Measurements from ENCODE around the gene PSMA6.
"Not testable (repeated sequence)": the region's sequence is repeated elsewhere in the genome, so short reads cannot be mapped to it uniquely, and the experiment has no call there.

Gene PSMA6

DNA sequence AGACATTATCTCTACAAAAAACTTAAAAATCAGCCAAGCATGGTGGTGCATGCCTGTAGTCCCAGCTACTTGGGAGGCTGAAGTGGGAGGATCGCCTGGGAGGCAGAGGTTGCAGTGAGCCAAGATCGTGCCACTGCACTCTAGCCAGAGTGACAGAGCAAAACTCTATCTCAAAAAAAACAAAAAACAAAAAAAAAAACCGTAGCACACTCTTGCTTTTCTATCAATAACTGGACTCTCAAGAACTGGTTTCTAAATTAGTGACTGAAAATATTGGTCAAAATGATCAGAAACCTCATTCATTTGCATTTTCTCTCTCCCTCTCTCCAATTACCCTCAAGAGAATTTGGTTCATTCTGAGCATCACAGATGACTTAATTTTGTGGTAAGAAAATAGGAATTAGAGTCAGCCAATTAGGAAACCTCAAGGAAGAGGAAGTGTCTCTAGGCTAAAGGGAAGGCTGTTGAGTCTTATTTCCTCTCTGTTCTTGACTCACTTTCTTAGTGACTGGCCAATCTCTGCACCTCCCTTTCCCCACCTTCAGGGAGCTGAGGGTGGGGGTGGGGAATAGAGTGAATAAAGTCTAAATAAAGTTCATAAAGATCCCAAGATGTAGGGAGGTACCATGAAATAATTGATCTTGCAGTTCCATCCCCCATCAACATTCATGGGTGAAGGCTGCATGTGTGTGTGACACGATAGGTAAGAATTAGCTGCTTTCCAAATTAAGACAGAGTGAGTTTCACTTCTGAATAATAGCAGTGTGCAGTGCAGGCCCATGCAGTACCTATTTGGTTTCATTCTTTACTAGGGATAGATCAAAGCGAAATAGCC lies 6.8 kb upstream of the PSMA6 start:
- DNase-seq (ENCODE audit: low read depth in 2 of 2): no peak

DNA sequence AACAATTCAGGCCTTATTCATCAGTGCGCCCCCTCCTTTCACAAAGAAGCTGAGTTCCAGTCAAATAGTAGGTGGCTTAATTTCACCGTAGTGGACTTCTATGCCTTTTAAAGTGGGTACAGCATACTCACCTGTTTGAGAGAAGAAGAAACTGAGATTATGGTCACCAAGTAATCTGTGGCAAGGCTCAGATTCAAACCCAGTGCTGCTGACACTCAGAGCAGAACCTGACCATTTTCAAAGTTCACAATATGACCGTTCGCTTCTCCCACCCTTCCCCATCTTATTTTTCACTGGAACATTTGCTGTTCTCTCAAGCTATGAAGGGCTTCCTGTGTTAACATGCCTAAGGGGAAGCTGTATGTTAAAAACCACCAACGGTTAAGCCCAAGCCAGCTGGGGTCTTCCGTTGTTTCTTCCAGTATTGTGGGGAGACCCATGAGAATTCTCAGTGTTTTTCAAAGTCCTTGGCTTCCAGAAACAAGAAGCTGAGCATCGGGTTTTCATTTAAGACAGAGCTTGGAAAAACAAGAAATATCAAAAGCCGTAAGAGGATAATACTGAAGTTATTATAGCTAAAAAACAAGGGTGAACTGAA lies 6.1 kb upstream of the PSMA6 start:
- no peak for DNase-seq (ENCODE audit: low read depth in 2 of 2)

DNA sequence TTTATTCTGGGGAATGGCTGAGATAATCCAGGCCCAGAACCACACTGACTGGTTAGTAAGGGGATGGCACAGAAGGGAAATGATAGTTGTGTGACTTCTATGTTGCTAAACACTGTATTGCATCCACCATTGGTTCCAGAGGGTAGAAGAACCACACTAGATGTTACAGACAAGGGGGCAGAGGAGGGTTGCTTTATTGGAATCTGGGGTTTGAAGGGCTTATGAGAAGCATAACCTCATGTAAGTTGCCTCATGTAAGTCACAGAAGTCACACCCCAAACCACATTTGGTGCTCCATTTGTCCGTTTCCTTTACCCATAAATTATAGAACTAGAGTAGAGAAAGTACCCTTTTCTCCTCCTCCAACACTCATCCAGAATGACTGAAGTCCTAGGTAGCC lies 5.5 kb upstream of the PSMA6 start:
- DNase-seq (ENCODE audit: low read depth in 2 of 2): no peak

DNA sequence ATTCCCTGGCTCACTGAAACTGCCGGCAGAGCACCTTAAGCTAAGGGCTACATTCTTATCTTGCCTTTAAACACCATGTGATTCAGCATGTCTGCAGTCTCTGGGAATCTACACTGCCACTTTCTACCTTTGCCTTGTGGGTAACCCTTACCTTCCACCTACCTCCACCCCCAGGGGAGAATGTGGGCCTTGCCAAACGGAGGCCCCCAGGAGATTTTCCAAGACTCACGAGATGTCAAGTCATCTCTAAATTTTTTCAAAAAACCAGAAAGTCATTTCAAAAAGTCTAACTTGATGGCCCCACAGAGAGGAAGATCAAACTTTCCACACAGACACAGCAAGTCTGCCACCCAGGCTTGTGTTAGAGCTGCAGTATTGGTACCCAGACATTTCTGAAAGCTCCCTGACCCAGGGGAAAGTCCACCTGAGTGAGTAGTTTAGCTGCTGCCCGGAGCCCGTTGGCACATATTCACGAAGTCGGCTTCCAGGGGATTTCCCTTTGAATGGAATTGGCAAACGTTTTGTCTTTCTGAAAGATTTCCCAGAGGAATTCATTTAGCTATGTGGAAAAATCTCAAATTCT lies 4.7 kb upstream of the PSMA6 start:
- no peak for DNase-seq (ENCODE audit: low read depth in 2 of 2)

DNA sequence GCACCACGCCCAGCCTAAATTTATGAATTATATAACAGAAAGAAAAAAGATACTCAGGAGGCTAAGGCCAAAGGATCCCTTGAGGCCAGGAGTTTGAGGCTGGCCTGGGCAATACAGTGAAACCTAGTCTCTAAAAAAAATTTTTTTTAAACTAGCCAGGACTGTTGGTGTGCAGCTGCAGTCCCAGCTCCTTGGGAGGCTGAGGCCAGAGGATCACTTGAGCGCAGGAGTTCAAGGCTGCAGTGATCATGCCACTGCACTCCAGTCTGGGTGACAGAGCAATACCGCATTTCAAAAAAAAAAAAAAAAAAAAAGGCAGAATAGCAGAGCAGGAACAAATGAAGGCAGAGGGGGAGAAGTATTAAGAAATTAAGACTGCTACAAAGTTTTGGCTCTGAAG lies 2.6 kb upstream of the PSMA6 start:
- DNase-seq (ENCODE audit: low read depth in 2 of 2): no peak

DNA sequence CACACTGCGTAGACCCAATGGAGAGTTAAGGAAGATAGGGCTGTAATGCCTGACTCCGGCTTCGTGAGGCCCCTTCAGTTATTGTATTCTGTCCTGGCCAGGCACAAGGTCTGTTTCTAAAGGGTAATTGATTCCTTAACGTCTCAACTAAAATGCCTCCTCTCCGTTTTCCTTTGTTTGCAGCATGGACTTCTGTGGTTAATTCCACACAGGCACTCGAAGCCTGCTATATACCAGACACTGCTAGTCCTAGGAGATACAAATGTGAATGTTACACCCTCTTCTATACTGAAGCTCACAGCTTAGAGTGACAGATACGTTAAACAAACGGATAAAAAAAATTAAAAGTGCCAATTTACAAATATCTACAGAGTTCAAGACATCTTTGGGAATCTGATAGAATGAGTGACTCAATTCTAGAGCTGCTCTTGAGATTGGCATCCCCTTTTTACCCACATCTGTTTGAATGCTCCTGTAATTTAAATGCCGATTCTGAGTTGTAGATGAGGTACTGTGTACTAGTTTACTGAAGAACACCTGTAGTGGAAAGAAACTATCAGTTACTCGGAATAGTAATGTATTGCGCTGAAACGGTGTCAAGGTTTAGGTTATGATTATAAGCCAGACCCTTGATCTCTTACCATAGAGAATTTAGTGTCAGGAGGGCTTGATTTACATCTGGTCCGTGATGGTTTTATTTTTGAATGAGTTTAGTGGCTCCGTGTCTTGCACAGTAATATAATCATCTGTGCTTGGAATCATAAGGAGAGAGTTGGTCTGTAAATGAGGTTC lies 784 bp downstream of the PSMA6 start:
- no peak for DNase-seq (ENCODE audit: low read depth in 2 of 2)

DNA sequence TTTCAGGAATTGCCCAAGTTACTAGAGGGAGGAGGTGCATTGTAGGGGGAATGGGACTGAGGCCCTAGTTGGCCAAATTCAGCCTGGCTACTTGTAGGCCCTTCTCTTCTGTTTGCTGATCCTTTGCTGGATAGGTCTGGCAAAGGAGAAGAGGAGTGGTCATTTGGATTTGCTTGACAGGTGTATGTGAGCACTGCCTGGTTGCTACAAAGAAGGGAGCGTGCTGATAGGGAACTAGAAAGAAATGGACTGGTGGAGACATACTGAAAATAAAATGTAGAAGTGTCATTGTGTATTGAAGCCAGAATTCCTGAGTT lies 3.6 kb downstream of the PSMA6 start:
- DNase-seq (ENCODE audit: low read depth in 2 of 2): no peak

DNA sequence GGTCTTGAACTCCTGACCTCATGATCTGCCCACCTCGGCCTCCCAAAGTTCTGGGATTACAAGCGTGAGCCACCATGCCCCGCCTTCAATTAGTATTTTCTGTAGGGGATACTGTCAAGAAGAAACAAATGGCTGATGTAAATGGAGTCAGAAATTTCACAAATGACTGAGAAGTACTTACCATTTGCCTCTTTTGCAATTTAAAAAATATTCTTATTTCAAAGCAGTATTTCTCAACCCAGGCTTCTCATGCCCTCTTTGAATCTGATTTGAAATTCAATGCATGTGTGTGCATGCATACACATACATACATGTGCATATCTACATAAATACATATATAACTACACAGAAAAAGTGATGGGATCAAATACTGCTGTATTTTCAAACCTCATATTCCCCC lies 4.4 kb downstream of the PSMA6 start:
- DNase-seq (ENCODE audit: low read depth in 2 of 2): no peak

DNA sequence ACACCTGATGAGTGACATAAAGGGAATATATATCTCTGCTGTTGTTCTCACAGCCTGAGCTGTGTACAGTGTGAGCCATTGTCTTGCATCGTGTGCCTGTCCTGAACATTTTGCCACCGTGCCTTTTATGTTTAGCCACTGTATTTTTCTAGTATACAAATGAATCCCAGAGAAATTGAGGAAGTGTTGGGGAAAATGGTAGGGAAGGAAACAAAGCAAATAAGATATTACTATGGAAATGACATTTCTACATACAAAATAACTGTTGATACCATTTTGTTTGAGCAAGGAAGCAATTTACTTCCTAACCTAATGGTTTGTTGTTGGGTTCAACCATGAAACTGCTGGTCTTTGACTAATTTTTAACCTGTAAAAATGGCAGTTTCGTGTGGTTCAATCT lies 5.5 kb downstream of the PSMA6 start:
- DNase-seq (ENCODE audit: low read depth in 2 of 2): no peak

DNA sequence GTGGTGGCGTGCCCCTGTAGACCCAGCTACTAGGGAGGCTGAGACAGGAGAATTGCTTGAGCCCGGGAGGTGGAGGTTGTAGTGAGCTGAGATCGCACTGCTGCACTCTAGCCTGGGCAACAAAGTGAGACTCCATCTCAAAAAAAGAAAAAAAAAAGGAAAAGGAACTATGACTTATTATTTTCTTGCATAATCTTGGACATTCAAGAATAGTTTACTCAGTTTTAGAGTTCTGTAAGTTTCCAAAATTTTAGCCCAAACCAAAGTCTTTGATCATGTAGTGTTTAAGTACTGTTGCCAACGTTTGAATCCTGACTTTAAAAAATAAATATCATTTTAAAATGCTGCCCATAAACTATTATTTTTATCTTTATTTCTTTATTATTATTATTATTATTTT lies 6.2 kb downstream of the PSMA6 start:
- DNase-seq (ENCODE audit: low read depth in 2 of 2): no peak

DNA sequence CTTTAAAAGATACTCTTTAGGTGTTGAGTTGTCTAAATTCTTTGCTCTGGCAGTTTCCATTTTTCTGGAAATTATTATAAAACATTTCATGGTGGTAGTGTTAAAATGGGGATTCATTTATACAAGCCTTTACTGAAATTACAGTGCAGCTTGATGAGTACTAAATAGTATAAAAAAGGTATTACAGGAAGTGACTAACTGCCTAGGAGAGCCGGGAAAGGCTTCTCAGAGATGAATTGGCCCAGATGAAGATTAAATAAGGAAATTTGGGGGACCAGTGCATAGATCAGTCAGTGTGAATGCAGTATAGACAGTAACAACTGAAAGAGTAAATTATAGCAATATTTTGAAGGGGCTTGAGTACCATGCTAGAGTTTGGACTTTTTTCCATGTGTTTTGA lies 7.5 kb downstream of the PSMA6 start:
- DNase-seq (ENCODE audit: low read depth in 2 of 2): no peak

DNA sequence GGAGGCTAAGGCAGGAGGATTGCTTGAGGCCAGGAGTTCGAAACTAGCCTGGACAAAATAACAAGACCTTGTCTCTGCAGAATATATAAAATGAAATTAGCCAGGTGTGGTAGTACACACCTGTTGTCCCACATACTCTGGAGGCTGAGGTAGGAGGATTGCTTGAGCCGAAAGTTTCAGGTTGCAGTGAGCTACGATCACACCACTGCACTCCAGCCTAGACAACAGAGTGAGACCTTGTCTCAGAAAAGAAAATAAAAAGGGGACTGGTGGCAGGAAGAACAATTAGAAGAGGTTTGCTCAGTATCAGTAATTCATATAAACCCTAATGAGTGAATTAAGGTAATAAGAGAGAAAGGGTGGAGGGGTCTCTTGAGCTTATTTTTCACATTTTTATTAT lies 8.0 kb downstream of the PSMA6 start:
- DNase-seq (ENCODE audit: low read depth in 2 of 2): no peak

DNA sequence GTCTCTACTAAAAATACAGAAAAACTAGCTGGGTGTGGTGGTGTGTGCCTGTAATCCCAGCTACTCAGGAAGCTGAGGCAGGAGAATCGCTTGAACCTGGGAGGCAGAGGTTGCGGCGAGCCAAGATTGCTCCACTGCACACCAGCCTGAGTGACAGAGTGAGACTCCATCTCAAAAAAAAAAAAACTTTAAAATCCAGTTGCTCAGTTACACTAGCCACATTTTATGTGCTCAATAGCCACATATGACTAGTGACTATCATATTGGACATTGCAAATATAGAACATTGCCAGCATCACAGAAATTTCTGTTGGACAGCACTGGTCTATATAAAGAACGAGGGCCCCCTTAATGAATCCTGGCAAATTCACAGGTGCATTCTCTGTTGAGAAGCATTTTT lies 9.2 kb downstream of the PSMA6 start:
- not testable (repeated sequence) for DNase-seq (ENCODE audit: low read depth in 2 of 2)

DNA sequence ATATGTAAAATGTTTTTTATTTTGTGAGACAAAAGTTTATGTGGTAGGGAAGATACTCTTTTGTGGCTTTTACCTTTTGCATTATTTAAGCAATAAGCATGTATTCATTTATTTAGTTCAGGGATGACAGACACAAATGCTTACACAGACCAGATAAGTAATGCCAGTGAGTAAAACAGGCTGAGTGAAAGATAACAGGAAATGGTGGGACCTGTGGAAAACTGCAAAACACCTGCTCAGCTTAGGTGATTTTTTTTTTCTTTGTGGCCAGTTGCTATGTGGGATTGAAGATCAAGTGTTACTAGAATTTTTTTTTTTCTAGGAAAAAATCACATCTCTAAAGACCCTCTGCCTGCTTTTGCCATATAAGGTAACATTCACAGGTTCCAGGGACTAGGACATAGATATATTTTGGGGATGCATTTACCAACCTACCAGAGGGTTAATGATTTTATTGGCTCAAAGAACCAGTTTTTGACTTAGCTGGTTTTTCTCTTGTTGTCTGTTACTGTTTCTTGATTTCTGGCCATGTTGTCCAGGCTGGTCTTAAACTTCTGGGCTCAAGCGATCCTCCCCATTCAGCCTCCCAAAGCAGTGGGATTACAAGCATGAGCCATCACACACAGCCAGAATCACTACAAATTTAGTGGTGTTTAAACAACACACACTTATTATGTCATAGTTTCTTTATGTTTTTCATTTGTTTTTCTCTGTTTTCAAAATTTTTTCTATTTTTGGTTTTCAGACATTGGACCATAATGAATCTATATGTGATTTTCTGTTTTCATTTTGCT lies 9.8 kb downstream of the PSMA6 start:
- no peak for DNase-seq (ENCODE audit: low read depth in 2 of 2)

DNA sequence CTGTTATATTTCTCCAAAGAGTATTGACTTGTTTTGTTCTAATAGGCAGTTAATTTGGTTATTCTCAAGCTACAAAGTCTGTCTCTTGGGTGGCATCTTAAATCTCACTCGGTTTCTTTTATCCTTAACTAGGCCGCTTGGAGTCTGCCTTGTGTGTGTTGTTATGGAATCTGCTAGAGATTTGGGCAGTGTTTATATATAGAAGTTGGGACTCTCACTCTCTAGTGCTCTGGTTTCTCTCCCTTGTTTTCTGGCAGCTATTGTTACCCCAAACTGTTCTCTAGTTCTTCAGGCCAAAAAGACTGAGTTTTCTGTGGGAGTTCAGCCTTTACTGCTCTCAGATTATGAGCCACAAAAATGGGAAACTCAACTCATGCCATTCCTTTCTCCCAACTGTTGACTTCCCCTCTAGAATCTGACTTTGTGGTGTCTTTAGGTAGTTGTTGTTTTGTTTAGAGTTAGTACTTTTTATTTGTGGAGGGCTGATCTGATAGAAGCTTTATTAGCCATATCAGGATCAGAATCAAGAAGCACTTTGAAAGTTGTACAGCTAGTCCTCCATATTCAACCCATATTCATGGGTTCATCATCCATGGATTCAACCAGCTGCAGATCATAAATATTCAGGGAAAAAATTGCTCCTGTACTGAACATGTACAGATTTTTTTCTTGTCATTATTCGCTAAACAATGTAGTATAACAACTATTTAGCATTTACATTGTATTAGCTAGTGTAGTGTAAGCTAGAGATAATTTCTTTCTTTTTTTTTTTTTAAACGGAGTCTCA lies 11.2 kb downstream of the PSMA6 start:
- DNase-seq (ENCODE audit: low read depth in 2 of 2): no peak

DNA sequence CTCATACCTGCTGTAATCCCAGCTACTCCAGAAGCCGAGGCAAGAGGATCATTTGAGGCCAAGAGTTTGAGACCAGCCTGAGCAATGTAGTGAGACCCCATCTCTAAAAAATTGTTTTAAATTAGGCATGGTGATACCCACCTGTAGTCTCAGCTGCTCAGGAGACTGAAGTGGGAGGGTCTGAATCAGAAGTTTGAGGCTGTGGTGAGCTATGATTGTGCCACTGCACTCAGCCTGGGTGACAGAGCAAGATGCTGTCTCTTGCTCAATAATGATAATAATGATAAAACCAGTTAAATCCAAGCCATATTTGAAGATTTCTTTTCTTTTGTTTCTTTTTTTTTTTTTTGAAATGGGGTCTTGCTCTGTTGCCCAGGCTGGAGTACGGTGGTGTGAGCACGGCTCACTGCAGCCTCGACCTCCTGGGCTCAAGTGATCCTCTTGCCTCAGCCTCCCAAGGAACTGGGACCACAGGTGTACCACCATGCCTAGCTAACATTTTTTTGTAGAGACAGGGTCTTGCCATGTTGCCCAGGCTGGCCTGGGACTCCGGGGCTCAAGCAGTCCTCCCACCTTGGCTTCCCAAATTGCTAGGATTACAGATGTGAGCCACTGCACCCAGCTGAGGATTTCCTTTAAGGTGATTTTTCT lies 12.8 kb downstream of the PSMA6 start:
- no peak for DNase-seq (ENCODE audit: low read depth in 2 of 2)

DNA sequence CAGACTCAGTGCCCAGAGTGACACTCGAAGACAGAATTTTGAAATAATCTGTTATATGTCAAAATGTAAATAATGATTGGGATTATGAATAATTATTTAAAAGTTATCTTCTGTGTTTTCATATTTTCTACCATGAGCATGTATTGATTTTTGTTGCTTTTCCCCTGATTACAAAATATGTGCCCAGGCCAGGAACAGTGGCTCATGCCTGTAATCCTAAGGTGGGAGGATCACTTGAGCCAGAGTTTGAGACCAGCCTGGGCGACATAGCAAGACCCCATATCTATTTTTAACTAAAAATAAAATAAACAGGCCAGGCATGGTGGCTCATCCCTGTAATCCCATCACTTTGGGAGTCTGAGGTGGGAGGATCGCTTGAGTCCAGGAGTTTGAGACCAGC lies 13.5 kb downstream of the PSMA6 start:
- DNase-seq (ENCODE audit: low read depth in 2 of 2): no peak

DNA sequence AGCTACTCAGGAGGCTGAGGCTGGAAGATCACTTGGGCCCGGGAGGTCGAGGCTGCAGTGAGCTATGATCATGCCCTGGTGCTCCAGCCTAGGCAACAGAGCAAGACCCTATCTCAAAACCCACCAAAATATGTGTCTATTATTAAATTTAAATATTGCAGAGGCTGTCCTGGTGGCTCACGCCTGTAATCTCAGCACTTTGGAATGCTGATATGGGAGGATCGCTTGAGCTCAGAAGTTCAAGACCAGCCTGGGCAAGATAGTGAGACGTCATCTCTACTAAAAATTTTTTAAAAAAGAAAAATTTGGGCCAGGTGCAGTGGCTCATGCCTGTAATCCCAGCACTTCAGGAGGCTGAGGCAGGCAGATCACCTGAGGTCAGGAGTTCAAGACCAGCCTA lies 13.9 kb downstream of the PSMA6 start:
- no peak for DNase-seq (ENCODE audit: low read depth in 2 of 2)

DNA sequence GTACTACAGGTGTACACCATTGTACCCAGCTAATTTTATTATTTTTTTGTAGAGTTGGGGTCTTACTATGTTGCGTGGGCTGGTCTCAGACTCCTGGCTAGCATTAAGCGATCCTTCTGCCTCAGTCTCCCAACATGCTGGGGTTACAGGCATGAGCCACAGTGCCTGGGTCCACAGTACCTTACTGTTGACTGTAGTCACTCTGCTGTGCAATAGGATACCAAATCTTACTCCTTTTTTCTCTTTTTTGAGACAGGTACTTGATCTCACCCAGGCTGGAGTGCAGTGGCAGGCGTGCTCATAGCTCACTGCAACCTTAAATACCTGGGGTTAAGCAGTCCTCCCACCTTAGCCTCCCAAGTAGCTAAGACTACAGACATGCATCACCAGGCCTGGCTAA lies 25.6 kb downstream of the PSMA6 start:
- DNase-seq (ENCODE audit: low read depth in 2 of 2): no peak

DNA sequence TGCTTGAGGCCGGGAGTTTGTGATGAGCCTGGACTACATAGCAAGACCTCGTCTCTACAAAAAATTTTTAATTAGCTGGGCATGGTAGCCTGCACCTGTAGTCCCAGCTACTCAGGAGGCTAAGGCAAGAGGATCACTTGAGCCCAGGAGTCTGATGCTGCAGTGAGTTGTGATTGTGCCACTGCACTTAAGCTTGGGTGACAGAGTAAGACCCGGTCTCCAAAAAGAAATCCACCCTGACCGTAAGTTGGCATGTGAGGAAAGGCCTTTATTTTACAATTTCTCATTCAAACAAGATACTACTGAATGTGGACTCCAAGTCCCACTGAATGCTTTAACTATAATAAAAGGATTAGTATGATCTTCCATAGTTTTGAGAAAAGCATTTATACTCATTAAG lies 27.3 kb downstream of the PSMA6 start:
- no peak for DNase-seq (ENCODE audit: low read depth in 2 of 2)

DNA sequence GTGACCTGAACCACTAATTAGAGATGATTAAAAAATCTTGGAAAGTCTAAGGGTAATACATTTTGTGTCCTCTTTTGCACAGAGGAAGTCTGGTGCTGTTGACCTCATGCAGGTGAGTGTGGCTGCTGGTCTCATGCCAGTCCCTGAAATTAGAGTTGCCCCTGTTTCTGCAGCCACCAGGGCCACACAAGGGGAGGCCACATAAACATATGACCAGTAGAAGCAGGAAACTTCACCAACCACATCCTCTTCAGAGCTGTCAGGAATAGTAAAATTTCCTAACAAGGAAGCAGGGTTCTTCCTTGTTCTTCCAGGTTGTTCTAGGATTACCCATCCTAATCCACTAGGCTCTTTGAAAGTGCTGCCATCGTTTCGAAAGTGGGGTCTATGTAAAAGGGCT lies 28.3 kb downstream of the PSMA6 start:
- no peak for DNase-seq (ENCODE audit: low read depth in 2 of 2)
